Measurements from ENCODE around the gene NLRP1.

Gene NLRP1

DNA sequence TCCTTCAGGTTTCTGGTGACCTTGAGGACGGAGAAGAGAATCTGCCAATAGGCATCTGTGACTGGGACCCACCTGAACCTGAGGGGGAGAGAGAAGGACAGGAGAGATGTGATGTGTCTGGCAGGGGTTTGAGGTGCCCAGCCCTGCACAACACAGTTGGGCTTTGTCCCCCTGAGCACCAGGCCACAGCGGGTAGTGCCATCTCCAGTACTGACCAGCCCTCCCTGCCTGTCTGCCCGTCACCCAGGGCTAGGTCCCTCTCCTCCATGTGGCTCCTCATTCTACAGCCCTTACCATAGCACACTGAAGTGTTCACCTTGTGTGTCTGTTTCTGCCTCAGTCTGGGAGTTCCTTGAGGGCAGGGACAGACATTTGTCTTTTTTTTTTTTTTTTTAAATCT lies 30.8 kb downstream of the NLRP1 start:
- no peak for DNase-seq

DNA sequence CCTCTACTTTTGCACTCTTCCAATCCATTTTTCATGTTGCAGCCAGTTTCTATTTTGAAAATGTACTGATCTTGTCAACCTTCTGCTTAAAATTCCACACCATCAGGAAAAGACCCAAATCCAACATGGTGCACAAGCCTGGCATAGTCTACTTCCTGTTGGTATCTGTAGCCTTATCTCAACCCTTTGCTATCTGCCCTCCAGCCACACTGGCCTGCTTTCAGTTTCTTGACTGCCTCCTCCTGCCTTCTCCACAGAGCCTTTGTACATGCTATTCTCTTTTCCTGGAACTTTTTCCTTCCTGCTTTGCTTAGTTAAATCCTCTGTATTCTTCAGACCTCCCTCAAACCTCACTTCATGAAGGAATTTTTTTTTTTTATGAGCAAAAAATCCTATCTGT lies 31.5 kb downstream of the NLRP1 start:
- DNase-seq: no peak

DNA sequence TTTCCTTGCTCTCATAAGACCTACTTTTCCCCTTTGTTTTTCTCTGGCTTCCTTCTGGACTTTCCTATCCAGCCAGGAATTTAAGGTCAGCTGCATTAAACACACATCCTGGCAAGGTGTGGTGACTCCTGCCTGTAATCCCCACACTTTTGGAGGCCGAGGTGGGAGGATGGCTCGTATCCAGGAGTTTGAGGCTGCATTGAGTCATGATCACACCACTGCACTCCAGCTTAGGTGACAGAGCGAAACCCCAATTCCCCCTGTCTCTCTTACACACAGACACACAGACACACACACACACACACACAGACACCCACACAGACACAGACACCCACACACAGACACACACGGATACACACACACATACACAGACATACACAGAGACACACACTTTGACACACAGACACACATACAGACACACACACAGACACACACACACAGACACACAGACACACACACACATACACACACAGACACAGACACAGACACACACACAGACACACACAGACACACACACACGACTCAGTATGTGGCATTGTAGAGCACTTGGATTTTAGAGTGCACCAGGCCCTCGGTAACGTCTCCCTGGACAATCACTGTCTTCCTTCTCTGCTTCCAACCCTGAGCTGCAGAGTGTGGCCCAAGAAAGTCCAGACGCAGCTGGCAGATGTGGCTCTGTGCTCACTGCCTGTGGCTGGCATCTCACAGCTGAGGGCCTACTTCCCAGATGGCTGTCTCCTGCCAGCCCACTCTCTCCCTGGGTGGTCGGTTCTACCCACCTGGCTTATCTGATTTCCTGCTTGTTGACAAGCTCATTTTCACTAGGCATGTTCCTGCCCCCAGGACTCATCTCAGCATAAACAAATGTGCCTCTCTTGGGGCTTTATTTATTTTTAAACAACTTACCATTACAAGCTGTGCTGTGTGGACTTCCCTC lies 39.0 kb downstream of the NLRP1 start:
- no peak for DNase-seq

DNA sequence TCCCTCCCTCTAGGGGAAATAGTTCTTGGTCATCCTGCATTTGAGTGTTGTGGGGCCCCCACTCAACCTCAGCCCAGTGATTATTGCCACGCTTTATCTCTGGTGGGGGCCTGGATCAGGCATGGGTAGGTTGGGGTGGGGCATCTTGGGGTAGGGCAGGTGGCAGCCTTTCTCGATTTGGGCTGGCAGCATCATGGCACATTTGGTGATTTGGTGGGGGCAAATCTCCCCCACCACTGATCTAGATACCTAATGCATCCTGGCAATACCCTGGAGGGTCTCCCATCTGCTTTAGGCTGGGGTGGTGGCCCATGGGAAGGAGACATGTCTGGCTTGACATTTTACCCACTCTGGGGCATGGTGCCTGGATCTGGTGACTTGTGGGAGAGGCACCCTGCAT lies 40.2 kb downstream of the NLRP1 start:
- DNase-seq: no peak

DNA sequence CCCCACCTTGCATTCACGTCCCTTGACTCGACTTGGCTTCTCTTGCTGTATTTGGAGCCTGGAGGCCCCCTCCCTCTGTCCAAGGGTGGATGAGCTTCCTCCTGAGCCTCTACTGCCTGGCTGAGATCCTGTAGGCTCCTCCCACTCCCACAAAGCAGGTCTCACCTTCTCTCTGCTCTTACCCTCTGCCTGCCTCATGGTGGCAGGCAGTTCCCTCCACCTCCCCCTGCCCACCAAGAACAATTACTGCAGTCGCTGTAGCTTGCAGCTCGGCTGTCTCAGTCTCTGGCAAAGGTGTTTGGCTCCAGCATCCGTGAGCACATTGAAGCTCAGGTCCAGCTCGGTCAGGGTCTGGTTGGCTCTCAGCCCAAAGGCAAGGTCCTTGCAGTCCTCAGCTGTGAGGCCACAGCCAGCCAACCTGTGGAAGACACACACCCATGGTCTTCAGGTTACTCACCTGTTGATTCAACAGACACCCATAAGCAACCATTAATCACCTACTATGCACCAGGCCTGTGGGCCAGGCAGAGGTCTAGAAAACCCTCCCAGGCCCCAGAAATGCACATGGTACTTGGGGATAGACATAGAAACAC lies 42.6 kb downstream of the NLRP1 start:
- no peak for DNase-seq

DNA sequence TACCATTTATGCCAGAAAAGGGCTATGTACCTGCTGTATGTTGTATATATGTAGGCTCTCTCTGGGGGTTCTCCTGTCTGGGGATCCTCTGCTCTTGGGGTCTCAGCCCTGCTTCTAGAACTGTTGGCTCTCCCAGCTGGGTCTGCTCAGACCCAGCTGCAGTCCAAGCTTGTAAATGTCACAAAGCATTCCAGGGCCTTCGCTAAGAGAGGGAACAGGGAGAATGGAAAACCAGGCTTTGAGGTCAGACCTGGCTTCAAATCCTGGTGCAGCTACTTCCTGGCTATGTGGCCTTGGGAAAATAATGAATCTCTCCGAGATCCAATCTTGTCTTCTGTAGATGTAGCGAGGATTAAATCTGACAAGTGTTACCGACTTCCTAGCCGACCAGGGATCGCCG lies 44.0 kb downstream of the NLRP1 start:
- DNase-seq: no peak

DNA sequence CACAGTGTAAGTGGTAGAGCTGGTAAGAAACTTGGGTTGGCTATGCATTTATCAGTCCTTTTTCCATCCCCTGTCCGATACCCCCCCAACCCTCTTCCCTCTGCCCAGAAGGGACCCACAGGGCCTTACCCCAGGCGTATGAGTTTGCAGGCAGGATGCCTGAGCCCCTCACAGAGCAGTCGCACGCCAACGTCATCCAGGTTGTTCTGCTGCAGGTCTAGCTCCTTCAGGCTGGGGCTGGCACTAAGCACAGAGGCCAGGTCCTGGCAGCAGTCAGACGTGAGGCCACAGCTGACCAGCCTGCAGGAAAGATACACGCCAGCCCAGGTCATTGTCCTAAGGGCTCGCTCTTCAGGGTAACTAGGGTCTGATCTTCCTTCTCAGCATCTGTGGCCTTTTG lies 45.0 kb downstream of the NLRP1 start:
- DNase-seq: no peak

DNA sequence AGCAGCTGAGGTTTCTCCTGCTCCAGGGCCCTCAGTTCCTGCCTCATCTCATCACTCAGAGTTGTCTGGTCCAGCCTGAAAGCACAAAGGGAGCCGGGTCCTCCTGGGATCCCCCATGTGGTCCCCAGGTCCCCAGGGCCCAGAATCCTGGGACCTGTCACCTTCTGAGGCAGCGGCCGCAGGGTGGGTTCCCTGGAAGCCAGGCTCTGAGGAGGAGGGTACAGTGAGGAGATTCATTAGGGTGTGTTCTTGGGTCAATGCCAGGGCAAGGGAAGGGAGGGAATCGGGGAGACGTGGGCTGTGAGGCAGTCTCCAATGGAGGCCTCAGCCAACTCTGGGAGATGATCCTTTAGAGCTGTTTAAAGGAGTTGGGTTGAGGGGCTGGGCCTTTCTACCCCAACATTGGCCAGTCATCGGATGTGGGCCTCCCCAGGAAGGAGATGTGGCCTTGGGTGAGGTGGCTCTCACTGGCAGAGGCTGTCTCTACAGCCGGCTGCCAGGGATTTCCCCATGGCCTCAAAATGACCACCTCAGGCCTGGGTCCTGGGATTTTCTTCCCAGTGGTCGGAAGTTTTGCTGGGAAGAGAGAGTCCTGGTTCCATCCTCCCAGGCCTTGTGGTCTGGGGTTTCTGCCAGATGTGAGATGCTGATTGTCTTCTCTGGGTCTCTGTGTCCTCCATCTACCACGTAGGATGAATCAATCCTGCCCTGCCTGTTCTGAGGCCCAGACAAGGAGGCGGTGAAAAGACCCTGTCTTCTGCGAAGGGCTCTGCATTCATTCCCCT lies 47.3 kb downstream of the NLRP1 start:
- no peak for DNase-seq

DNA sequence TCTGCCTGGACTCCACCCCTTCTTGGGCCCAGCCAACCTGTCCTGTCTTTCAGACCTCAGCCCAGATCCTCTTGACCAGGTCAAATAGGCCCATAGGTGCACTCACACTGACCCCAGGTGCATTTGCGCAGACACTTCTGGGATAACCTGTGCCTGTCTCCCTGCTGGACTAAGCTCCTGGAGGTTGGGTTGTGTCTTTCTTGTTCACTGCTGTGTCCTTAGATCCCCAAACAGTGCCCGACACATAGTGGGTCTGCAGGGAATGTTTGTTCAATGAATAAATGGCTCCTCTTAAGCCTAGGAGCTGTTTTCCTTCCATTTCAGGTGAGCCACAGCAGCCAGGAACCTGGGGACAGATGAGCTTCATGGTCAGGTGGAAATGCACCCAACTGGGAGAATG lies 48.9 kb downstream of the NLRP1 start:
- no peak for DNase-seq

DNA sequence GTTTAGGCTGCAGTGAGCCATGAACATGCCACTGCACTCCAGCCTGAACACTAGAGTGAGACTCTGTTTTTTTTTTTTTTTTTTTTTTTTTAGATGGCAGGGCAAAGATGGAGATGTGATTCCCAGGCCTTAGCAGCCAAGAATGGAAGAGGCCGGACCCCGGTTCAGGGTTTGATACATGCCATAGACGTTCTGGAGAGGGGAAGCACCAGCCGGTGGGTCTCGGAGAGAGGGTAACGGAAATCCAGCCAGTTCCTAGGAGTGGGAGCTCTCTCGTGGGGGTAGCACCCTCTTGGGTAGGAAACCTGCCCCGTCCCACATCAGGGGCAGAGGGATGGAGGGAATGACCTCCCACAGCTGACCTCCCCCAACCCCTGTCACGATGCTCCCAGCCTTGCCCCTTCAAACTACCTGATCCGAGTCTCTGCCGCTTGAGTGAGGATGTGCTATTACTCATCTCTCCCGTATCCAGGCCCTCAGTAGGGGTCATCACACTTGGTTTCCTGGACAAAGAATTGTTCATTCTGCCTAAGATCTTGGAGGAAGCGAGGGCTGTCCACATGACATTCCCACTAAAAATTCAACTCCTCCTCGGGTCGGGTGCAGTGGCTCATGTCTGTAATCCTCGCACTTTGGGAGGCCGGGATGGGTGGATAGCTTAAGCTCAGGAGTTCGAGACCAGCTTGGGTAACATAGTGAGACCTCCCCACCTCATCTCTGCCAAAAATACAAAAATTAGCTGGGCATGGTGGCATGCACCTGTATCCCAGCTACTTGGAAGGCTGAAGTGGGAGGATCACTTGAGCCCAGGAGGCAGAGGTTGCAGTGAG lies 50.6 kb downstream of the NLRP1 start:
- DNase-seq: no peak

DNA sequence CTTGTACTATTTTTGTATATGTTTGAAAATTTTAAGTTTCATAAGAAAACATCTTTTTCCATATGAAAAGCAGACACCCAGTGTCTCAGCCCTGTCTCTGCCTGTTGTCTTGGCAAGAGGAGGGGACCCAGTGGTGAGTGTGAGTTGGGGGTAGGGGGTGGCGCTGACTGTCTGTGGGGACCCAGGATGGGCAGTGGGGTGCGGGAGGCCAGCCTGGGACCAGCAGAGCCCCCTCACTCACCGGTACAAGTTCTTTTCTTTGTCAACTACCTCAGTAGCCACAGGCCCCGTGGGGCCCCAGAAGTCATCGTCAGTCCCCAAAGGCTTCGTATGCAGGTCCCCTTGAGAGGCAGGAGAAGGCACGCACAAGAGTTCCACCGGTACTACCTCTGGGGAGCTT lies 51.7 kb downstream of the NLRP1 start:
- no peak for DNase-seq

DNA sequence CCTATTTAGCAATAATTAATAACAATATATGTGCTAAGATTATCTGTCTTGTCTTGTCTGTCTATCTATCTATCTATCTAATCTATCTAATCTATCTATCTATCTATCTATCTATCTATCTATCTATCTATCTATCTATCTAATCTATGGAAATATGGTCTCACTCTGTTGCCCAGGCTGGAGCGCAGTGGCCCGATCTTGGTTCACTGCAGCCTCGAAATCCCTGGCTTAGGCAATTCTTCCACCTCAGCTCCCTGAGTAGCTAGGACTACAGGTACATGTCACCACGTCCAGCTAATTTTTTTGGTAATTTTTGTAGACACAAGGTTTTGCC lies 53.3 kb downstream of the NLRP1 start:
- no peak for DNase-seq

DNA sequence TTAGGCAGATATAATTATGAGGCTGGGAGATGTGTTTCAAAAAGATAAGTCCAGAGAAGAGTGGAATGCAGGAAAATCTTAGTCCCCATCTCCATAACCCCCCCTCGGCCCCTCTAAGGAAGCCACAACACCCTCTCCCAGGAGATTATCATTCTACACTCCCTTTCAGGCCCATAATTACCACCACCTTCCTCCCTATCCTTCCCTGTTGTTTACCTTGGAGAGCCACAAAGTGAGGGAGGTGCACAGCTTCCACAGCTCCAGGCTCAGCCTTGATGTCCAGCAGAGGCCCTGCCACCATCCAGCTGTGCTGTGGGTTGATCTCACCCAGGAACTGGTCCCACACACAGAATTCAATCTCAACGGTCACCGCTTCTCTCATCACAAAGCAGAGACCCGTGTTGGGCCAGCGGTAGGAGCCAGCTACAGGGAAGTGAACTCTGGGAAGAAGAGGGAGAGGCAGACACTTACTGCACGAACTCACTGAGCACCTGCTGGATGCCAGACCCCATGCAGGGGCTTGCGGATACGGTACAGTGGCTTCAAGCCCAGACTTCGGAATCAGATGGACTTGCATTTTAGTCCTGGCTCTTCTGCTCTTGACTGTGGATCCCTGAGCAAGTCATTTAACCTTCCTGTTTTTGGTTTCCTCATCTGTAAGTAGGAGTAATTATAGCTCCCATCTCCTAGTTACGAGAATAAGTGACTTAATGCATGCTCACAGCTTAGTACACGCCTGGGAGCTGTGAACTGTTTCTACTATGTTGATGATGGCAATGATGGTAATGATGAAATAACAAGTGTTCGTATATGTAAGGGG lies 53.8 kb downstream of the NLRP1 start:
- no peak for DNase-seq

DNA sequence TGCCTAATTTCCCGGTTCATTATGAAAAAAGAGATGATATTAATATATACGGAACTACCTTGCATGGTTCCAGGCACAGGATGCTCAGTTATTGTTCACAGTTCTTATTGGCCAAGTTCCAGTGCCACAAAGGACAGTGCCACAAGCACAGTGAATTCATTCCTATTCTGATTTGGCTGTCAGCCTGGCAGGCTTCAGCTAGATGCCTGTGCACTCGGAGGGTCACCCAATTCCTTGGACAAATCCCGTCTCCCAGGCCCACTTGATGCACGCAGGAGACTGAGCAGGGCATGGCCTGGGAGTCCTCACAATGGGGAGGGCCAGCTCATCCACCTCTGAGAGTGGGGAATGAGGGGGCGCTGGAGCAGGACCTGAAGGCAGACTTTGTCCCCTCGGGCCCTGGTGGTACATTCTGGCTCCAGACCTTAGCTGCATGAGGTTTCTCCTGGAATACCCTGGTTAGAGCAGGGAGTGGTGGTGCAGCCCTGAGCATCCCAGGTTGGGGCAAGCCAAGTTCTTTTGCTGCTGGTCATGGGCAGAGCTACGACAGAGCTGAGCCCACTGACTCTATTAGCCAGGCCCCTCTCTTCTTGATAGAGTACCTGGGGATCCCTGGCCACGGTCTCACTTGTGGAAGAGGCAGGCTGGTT lies 56.6 kb downstream of the NLRP1 start:
- DNase-seq: no peak

DNA sequence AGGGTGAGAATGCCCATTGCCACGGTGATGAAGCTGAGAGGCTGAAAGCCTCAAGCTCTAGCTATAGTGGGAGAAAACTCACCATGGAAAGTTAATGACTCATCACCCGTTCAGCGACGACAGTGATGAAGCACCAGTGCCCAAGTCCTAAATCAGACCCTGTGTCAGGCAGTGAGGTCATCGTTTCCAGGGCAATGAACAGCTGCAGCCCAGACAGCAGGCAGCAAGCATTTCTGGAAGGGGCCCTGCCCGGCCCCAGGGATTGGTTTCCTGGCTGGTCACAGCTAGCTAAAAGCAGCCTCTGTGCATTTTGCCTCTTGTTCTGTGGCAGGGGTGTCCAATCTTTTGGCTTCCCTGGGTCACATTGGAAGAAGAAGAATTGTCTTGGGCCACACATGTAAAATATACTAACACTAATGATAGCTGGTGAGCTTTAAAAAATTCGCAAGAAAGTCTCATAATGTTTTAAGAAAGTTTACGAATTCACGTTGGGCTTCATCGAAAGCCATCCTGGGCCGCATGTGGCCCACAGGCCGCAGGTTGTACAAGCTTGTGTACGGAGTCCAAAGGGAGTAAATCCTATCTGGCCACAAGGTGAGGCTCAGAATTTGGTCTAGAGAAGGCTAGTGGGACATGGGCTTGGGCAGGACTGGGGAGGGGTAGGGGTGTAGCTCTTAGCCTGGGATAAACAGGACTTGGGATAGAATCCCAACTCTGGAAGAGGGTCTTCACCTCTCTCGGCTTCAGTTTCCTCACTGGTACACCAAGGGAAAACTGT lies 57.3 kb downstream of the NLRP1 start:
- DNase-seq: peak in 2 of 4 experiments; percentile 8 to 26

DNA sequence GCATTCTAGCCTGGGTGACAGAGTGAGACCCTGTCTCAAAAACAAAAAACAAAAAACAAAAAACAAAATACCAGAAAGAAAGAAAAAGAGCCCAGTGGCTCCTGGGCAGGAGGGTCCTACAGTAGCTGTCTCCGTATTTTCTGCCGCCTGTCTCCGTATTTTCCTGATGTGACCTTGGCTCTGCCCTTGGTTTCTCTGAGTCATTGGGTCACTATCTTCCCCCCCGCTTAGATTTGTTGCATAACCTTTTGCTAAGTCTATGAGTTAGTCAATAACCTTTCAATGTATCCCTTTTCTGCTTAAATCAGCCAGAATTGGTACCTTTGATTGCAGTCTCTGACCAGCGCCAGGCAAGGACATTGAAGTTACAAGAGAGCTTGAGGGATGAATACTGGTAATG lies 61.1 kb downstream of the NLRP1 start:
- no peak for DNase-seq

DNA sequence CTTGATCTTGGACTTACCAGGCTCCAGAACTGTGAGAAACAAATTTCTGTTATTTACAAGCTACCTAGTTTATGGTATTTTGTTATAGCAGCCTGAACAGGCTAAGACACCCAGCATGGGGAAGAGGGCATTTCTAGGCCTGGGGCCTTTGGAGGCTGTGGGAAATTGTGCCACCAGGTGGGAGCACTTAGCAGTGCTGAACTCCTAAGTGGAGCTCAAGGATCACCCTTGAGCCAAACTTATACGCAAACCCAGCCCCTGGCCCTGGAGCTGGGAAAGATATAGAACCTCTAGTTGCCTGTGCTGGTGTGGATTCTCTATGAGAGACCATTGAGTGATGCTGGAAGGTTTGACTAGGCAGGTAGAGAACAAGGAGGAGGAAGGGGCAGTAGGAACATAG lies 61.8 kb downstream of the NLRP1 start:
- no peak for DNase-seq

DNA sequence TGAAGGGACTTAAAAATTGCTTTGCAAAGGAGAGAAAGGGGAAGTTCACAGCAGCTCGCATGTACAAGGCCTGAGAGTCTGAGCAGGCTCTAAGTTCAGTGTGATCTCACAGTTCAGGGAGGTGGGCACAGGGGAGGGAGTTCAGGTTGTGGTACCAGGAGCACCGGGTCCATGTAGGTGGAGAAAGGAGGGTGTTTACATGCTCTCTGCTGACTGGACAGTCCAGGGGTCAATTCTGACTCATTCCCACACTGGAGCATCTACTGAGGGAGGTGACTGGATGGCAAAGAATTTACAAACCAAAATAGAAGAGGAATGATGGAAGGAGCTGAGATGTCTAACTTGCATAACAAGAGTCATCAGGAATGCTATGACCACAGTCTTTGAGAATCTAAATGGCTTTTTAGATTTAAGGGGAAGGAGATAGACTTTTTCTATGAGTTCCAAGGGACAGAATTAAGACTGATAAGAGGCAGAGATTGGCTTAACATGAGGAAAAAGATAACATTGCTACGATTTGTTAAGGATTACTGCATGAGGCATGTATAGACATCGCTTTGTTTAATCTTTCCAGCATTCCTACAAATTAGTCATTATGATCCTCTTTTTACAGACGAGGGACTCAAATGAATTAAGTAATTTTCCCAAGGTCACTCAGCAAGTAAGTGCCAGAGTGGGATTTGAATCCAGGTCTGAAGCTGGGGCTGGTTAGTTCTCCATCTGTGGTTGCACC lies 68.1 kb downstream of the NLRP1 start:
- no peak for DNase-seq

DNA sequence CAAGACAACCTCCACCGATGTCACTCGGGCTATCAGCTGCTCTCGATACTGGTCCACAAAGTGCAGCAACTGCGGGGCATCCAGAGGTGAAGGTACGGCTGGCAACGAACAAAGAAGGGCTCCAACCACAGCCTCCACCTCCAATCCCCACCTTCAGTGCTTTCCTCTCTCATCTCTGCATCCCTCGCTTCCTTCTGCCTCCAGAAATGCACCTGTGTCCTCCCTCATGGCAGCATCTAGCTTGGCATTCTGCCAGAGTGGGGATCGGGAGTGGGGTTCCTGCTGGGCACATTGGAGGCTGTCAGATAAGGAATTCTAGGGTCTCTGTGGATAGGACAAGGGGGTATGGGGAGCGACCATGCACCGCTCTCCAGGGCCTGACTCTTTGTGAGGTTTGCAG lies 69.3 kb downstream of the NLRP1 start:
- DNase-seq: no peak

DNA sequence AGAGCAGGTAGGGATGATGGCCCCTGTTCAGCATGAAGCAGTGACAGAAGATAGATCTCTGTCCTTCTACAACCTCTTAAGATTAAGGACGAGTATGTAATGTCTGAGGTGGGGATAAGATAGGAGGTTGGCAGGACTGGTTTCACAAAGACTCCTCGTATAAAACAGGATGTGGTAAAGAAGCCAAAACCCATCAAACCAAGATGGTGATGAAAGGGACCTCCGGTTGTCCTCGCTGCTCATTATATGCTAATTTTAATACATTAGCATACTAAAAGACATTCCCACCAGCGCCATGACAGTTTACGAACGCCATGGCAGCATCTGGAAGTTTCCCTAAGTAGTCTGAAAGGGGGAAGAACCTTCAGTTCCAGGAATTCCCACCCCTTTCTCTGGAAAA lies 70.7 kb downstream of the NLRP1 start:
- DNase-seq: no peak
